Activated naive CD8-positive, alpha-beta T cell treated with anti-CD3 and anti-CD28 coated beads, Interleukin-2, amount 50 U/mL, for 16 hours (primary cell): ENCODE data around the gene PIRT.

Experiments
- DNase-seq: peaks from one replicate; pipeline ENCODE4 v3.0.0-alpha.2; 2020; ENCODE audit warnings: low read depth, low spot score

Gene PIRT

DNA sequence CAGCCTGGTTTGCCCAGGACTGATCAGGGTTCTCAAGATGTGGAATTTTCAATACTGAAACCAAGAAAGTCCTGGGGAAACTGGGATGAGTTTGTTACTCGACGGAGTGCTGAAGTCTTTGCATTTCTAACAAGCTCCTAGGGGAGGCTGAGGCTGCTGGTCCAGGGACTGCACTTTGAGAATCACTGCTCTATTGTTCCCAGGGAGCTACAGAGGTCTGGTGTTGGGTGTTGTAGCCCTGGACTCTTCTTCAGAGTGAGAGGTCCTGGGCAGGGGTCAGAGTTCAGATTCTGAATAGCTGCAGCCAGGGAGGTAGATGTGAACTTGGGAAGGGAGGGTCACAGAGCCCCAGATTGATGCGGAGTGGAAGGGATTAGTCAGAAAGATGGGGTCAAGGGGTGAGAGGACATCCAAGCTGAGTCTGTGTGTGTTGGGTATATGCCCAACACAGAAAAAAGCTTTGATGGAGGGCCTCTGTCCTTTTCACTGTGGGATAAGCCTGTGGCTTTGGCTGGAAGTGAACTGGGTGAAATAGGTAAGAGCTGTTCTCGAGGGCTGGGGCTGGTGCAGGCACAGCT, 48.1 kb downstream of the PIRT start:
- no peak for DNase-seq

DNA sequence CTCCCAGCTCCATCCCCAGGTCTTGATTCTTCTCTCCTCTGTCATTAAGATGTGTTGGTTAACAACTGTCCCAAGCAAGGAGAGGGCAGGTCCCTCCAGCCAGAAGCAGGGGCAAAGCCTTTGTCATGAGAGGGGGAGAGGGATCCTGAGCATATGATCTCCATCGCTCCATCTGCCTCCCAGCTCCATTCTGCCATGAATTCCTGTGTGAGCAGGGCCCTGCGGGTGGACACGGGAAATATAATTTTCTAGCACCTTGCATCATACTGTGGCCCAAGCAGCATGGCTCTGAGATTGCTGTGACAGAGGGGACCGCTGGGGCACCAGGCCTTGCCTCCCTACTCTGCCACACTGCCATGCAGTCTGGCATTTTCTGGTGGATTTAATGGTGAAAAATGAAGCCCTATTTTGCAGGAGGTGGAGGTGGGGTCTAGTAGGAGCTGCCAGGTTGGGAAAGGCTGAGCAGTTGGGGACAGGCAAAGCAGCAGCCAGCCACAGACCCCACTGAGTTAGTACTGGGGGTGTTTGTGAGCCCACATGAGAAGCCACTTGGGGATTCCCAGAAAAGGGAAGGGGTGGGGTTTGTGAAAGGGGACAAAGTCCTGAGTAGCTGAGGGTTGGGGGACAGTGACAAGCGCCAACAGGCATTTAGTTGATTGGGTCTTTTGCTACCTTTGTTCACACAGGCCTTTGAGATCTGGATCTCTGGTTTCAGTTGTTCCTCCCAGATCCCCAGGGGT, 50.4 kb downstream of the PIRT start:
- no peak for DNase-seq

DNA sequence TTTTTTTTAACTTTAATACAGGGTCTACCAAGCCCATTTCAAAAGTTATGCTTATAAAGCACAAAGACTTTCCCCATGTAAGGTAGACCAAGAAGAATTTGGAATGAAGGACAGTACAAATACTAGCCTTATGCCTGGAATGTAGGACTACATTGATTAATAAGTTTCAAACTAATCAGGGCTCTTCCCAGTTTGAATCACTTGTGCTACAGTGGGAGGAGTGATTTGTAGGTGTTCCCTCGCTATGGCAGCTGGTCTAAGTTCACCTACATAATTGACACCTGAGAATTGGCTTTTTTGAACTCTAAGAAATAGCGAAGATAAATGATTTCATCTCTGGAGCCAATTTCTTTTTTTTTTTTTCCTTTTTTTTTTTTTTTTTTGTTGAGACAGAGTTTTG, 52.6 kb downstream of the PIRT start:
- no peak for DNase-seq

DNA sequence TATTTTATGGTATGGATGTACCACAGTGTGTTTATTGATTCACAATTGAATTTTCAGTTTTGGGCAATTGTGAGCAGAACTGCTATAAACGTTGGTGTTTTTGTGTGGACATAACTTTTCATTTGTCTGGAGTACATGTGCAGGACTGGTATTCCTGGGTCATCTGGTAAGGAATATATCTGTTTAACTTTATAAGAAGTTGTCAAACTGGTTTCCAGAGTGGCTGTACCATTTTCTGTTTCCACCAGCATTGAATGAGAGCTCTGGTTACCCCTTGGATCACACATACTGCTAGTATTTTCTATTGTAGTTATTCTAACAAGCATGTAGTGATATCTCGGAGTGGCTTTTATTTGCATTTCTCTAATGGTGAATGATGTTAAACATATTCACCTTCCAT, 58.3 kb downstream of the PIRT start:
- DNase-seq = no peak

DNA sequence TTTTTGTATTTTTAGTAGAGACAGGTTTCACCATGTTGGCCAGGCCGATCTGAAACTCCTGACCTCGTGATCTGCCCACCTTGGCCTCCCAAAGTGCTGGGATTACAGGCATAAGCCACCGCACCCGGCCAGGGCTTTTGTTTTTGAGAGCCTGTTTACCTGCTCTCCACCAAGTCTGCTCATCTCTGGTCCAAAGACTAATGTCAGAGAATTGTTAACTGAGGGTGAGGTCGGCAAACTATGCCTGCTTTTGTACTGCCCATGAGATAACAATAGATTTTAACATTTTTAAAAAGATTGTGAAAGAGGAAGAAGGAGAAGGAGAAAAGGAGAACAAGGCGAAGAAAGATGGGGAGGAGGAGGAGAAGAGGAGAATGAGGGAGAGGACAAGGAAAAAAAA, 60.0 kb downstream of the PIRT start:
- DNase-seq = no peak

DNA sequence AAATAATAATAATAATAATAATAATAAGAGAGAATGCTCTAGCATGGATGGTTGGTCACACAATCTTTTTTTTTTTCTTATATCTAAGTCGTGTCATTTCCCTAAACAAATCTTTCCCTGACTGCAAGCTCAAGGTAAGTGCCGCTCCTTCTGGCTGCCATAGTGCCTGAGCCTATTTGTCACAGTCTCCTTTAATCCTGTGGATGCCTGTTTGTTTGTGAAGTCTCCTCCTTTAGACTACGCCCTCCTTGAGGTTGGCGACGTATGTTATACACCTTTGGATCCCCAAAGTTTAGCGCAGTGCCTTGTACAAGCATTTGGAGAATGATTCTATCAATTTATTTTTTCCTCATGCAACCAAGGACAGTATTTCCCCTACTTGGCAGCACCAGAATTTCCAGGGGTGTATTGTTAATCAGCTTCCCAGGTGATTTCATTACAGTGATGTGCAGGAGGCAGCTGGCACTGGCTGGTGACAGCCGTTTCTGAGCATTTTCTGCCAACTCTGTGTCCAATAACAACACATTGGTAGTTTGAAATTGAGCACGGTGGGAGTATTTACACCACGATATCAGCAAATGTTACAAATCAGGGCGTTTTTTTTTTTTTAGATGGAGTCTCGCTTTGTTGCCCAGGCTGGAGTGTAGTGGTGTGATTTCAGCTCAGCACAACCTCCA, 60.6 kb downstream of the PIRT start:
- no peak for DNase-seq

DNA sequence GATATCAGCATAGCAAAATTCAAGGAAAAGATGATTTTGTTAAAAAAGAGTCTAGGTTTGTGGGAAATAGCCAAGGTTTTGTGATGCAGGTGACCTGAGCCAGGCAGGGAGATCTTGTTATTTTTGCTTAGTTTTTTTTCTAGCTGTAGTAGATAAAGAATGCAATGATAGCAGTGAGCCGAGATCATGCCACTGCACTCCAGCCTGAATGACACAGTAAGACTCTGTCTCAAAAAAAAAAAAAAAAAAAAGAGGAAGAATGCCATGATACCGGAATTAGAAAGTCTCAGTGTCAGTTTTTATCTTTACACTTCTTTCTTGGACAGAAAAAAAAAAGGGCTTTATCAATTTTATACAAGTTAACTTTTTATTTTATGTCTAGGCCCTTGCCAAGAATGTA, 61.5 kb downstream of the PIRT start:
- no peak for DNase-seq

DNA sequence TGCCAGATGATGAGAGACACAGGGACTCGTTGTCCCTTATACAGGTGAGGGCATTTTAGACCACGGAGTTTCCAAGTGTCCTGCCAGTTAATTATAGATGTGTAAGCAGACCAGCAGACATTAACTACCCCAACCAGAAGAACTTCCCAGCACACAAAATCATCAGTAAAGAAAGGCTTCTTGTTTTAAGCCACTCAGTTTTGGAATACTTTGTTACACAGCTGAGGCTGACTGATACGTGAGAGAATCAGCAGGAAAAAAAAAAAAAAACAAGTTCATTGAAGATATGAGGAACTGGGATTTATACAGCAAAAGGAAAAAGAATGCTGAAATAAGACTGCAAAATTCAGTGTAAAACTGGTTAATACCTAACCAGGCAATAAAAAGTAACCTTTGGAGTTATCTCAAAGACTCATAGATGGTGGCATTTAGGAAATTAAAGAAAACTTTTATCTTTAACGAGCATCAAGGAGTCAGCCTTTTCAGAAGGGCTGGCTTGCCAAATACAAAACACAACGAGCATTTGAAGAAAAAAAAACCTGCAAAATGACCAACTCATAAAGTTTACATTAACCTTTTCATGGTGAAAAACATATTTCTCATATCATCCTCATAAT, 62.0 kb downstream of the PIRT start:
- no peak for DNase-seq

DNA sequence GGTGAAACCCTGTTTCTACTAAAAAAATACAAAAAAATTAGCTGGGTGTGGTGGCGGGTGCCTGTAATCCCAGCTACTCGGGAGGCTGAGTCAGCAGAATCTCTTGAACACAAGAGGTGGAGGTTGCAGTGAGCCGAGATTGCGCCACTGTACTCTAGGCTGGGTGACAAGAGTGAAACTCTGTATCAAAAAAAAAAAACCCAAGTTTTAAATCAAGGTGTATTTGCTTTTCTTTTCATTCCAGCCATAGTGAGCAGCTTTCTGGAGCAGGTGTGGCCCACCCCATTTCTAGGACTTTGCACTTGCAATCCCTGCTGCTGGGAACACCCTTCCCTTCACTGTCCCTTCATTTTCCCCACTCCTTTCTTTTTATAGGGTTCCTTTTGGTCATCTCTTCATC, 62.8 kb downstream of the PIRT start:
- DNase-seq = no peak

DNA sequence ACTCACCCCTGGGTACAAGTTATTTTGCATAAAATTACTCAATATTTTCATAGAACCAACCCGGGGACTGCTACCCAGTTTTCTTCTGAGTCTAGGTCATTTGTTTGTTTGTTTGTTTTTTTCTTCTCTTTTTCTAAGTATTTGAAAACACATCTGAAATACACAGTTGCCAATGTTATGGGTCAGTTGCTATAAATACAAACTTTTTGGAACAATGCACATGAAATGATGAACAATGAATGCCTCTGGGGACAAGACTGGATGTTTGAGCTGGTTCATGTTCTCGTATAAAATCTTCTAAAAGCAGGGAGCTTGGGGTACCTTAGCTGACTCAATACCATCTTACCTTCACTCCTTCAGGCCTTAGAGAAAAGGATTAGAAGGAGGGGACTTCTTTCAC, 64.5 kb downstream of the PIRT start:
- DNase-seq = no peak
